SU-DHL-6 (cell line): ENCODE data around the gene SMARCAL1.

Experiments used
- H2AFZ ChIP-seq: fragments of 200-600 bp; sonication (generic); 2 replicates; pipeline ENCODE4 v1.6.1; 2014; ENCODE audit warnings: low read depth, mild to moderate bottlenecking, moderate library complexity, mixed read lengths, antibody characterized with exemption, low read length; ENCODE audit not compliant: severe bottlenecking
- H3F3A ChIP-seq: fragments of 200-600 bp; shearing (Covaris generic); 2 replicates; pipeline ENCODE4 v1.6.0; 2016; ENCODE audit warnings: antibody characterized with exemption, mild to moderate bottlenecking; ENCODE audit not compliant: insufficient read depth
- H3K27ac ChIP-seq: fragments of 200-600 bp; sonication (generic); 2 replicates; pipeline ENCODE4 v1.5.1; 2016; ENCODE audit warnings: low read depth, mild to moderate bottlenecking, low read length, moderate library complexity, mixed read lengths
- H3K27me3 ChIP-seq: fragments of 200-600 bp; sonication (generic), shearing (Covaris generic); 2 replicates; pipeline ENCODE4 v1.6.0; 2014; ENCODE audit warnings: mild to moderate bottlenecking, low read length
- H3K36me3 ChIP-seq: fragments of 200-600 bp; sonication (generic); 2 replicates; pipeline ENCODE4 v1.6.1; 2014; ENCODE audit warnings: mild to moderate bottlenecking, low read length, mixed read lengths
- H3K4me2 ChIP-seq: fragments of 300-600, 200-600 bp; shearing (Covaris generic), sonication (generic); 2 replicates; pipeline ENCODE4 v1.6.0; 2014; ENCODE audit warnings: low read length, low read depth, mild to moderate bottlenecking; ENCODE audit not compliant: poor library complexity, severe bottlenecking
- H3K4me3 ChIP-seq: fragments of 200-600 bp; sonication (generic); 2 replicates; pipeline ENCODE4 v1.5.1; 2014; ENCODE audit warnings: antibody characterized with exemption, low read length, mild to moderate bottlenecking, mixed read lengths; ENCODE audit not compliant: insufficient read depth, poor library complexity, severe bottlenecking
- H3K79me2 ChIP-seq: fragments of 200-600 bp; sonication (generic); 2 replicates; pipeline ENCODE4 v1.6.1; 2014; ENCODE audit warnings: mild to moderate bottlenecking, low read length, moderate library complexity; ENCODE audit not compliant: insufficient read depth
- H3K9ac ChIP-seq: fragments of 200-600 bp; sonication (generic); 2 replicates; pipeline ENCODE4 v1.7.0; 2014; ENCODE audit warnings: mild to moderate bottlenecking, low read length
- H3K9me2 ChIP-seq: fragments of 200-600 bp; sonication (generic); replicated peaks from 2 replicates; pipeline ENCODE4 v1.6.1; 2014; ENCODE audit warnings: low read length; ENCODE audit not compliant: insufficient read depth
- H3K9me3 ChIP-seq: fragments of 200-600 bp; sonication (generic); 2 replicates; pipeline ENCODE4 v1.6.1; 2014; ENCODE audit warnings: low read length, mixed read lengths; ENCODE audit not compliant: insufficient read depth
- H4K20me1 ChIP-seq: fragments of 200-600 bp; sonication (generic); 2 replicates; pipeline ENCODE4 v1.6.1; 2014; ENCODE audit warnings: low read depth, mild to moderate bottlenecking, antibody characterized with exemption, low read length, moderate library complexity, mixed read lengths
- EZH2phosphoT487 ChIP-seq: fragments of 200-600 bp; sonication (generic), shearing (Covaris generic); conservative IDR thresholded peaks from 2 replicates; pipeline ENCODE4 v1.6.1; 2018; ENCODE audit warnings: mild to moderate bottlenecking, antibody characterized with exemption, low read length, moderate library complexity, mixed read lengths
- TF ChIP-seq, protein P1 (sequence below): fragments of 200-600 bp; sonication (generic); IDR thresholded peaks from one replicate; pipeline ENCODE4 v1.5.1; 2017; ENCODE audit warnings: antibody characterized with exemption, mild to moderate bottlenecking, low read length, moderate library complexity; ENCODE audit not compliant: insufficient read depth, poor library complexity, severe bottlenecking

SMARCAL1 gene

DNA sequence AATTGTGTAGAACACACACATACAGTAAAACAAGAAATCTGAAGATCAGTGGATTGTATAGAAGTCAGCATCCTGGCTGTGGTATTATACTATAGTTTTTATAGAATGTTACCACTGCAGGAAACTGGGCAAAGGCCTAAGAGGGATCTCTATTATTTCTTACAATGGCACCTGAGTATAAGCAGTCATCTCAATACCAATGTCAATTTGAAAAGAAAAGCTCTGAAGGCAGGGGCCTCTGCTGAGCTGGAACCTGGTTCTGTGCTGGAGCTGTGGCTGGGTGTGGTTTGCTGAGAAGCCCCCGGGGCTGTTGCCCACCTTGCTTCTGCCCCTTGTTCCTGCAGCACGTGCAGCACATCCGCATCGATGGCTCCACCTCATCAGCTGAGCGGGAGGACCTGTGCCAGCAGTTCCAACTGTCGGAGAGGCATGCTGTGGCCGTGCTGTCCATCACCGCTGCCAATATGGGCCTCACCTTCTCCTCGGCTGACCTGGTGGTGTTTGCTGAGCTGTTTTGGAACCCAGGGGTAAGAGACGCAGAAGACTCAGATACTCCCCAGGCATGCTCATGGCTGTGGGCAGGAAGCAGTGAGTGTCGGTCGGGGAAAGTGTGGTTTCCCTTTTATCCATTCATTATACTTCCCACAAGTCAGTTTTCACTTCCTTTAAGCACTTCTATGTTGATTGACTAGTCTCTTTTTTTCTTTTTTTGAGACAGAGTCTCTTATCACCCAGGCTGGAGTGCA is 62.8 kb downstream of the SMARCAL1 start:
- H3K27me3 ChIP-seq, result no peaks in the 10 kb centered on the region
- H3K4me3 ChIP-seq, result no peak overlapping the region
- H3K4me2 ChIP-seq, result no peak overlapping the region
- H3K27ac ChIP-seq, result no peak overlapping the region
- H2AFZ ChIP-seq, result no peak overlapping the region
- no peak overlapping the region for H3K9ac ChIP-seq
- H3K9me2 ChIP-seq, result no peaks in the 10 kb centered on the region
- H3K36me3 ChIP-seq, result no peaks in the 10 kb centered on the region
- H3F3A ChIP-seq, result no peaks in the 10 kb centered on the region
- H4K20me1 ChIP-seq, result no peaks in the 10 kb centered on the region
- no peaks in the 10 kb centered on the region for H3K9me3 ChIP-seq
- no peak for TF ChIP-seq EZH2phosphoT487
- TF ChIP-seq, protein P1, sequence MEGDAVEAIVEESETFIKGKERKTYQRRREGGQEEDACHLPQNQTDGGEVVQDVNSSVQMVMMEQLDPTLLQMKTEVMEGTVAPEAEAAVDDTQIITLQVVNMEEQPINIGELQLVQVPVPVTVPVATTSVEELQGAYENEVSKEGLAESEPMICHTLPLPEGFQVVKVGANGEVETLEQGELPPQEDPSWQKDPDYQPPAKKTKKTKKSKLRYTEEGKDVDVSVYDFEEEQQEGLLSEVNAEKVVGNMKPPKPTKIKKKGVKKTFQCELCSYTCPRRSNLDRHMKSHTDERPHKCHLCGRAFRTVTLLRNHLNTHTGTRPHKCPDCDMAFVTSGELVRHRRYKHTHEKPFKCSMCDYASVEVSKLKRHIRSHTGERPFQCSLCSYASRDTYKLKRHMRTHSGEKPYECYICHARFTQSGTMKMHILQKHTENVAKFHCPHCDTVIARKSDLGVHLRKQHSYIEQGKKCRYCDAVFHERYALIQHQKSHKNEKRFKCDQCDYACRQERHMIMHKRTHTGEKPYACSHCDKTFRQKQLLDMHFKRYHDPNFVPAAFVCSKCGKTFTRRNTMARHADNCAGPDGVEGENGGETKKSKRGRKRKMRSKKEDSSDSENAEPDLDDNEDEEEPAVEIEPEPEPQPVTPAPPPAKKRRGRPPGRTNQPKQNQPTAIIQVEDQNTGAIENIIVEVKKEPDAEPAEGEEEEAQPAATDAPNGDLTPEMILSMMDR, result no peak
- H3K79me2 ChIP-seq, result no peaks in the 10 kb centered on the region

DNA sequence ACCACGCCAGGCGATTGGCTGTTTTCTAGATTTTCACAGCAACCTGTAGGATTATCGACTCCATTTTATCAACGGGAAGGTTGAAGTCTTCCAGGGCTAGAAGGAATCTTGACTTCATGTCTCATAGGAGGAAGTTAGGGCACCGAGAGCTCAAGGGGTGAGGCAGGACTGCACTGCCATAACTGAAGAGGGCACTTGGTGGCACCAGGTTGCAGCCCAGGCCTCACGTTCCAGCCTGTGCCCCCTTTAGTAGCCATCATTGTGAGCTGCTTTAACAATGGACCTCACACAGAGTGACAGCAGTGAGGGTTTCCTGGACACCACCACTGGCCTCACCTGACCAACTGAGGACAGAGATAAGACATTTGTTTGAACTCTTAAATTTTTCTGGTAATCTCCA is 63.5 kb downstream of the SMARCAL1 start:
- Histone ChIP-seq H3K27ac (no peak overlapping the region), H3K79me2 (no peaks in the 10 kb centered on the region), H3K9ac (no peak overlapping the region), H3F3A (no peaks in the 10 kb centered on the region), H3K36me3 (no peaks in the 10 kb centered on the region), H3K4me3 (no peak overlapping the region), H2AFZ (no peak overlapping the region), H3K4me2 (no peak overlapping the region), H4K20me1 (no peaks in the 10 kb centered on the region), H3K9me3 (no peaks in the 10 kb centered on the region), H3K27me3 (no peaks in the 10 kb centered on the region), H3K9me2 (no peaks in the 10 kb centered on the region)
- no peak for TF ChIP-seq EZH2phosphoT487
- TF ChIP-seq, protein P1, result no peak

GRCh38 chr2:216477283-216478035 is 65.2 kb downstream of the SMARCAL1 start:
- H3K27me3 ChIP-seq, result no peaks in the 10 kb centered on the region
- H3K27ac ChIP-seq, result no peak overlapping the region
- no peaks in the 10 kb centered on the region for H3K79me2 ChIP-seq
- H4K20me1 ChIP-seq, result no peaks in the 10 kb centered on the region
- H3F3A ChIP-seq, result no peaks in the 10 kb centered on the region
- H3K36me3 ChIP-seq, result no peaks in the 10 kb centered on the region
- H3K4me3 ChIP-seq, result no peak overlapping the region
- H3K9me2 ChIP-seq, result no peaks in the 10 kb centered on the region
- no peak overlapping the region for H3K9ac ChIP-seq
- H2AFZ ChIP-seq, result no peak overlapping the region
- no peak overlapping the region for H3K4me2 ChIP-seq
- TF ChIP-seq EZH2phosphoT487, result no peak
- TF ChIP-seq, protein P1, result no peak
- H3K9me3 ChIP-seq, result no peaks in the 10 kb centered on the region
